Right lobe of liver (tissue), 6 donors: ENCODE data around the gene HOXD1. TPM values are rescaled to one million over a fixed set of nuclear protein-coding genes. Genes with fewer than 3 reads are reported as not detected.

Source experiments
- ATAC-seq, 4 donors: fragments of 200-7000 bp; cut with Tn5 transposase; one replicate each; pipeline ENCODE4 v1.9.1; 2020; ENCODE audit warnings: mild to moderate bottlenecking in 4 of 4, moderate library complexity in 4 of 4
- DNase-seq, 3 donors: peaks; one replicate each; pipeline ENCODE4 v3.0.0-alpha.2; 2020
- H3K27ac ChIP-seq, 3 donors: fragments of 200-600 bp; one replicate each; pipeline ENCODE4 v1.8.0; 2022
- H3K27me3 ChIP-seq, 2 donors: fragments of 200-600 bp; one replicate each; pipeline ENCODE4 v1.8.0; 2022
- H3K36me3 ChIP-seq, 4 donors: fragments of 200-600 bp; sonication (generic) in 1 of 4; one replicate each; pipeline versions ENCODE4 v1.5.1 to v1.8.0; 2017 to 2022; ENCODE audit warnings: control low read depth in 1 of 4
- H3K4me1 ChIP-seq, 4 donors: fragments of 200-600 bp; sonication (generic) in 1 of 4; one replicate each; pipeline versions ENCODE4 v1.5.1 to v1.8.0; 2017 to 2022; ENCODE audit warnings: control low read depth in 1 of 4
- H3K4me3 ChIP-seq, 3 donors: fragments of 200-600 bp; one replicate each; pipeline ENCODE4 v1.8.0; 2022
- H3K9me3 ChIP-seq, 4 donors: fragments of 200-600 bp; sonication (generic) in 1 of 4; one replicate each; pipeline versions ENCODE4 v1.5.1 to v1.8.0; 2017 to 2022; ENCODE audit warnings: control low read depth in 1 of 4
- POLR2A ChIP-seq: fragments of 450-650 bp; IDR thresholded peaks from one replicate; pipeline ENCODE4 v1.6.1; 2017; ENCODE audit warnings: antibody characterized with exemption, mild to moderate bottlenecking
- WGBS: methylation state at CpG from one replicate; pipeline ENCODE4 v1.1.6; 2018; ENCODE audit warnings: low coverage, low lambda C conversion rate; ENCODE audit not compliant: insufficient coverage; ENCODE audit errors: missing lambda C conversion rate; 5-methylcytosine and 5-hydroxymethylcytosine counted together
- intact Hi-C, 2 donors: fragments of 100-400 bp; cut with DNase I; formaldehyde crosslinking; loops; one replicate each; pipeline versions ENCODE4 v1.11.2 to v1.14.1; 2022
- total RNA-seq, 6 experiments: library from RNA; depleted of rRNA in 2 of 6; stranded (reverse); fragments of >200 nt in 2 of 6; fragmentation: NEBNext Ultra II Directional in 3 of 6; extraction: Animal tissue kit (Norgen Biotek cat#: 25700) in 3 of 6; gene quantifications; one replicate each; pipeline versions ENCODE4 v1.1.0 to v1.2.4, GENCODE V29; 2016 to 2023
- TF ChIP-seq, protein P1 (sequence below), 4 donors: fragments of 200-600 bp in 3 of 4; fragments of 450-650 bp in 1 of 4; IDR thresholded peaks; one replicate each; pipeline versions ENCODE4 v1.5.1 to v1.8.0; 2016 to 2022; ENCODE audit warnings: antibody characterized with exemption in 4 of 4, mild to moderate bottlenecking in 2 of 4
- donor health status: DM: no; HTN: yes; CAD: no.
- donor health status: DM: no; HTN: no; CAD: no.
- donor health status: DM: no; HTN: no; CAD: no.
- donor health status: DM: no; HTN: yes; CAD: no.
- donor health status: DM: no; HTN: yes; CAD: no.

Gene HOXD1
- total RNA-seq, 6 experiments from 2014 or later, result not detected

DNA sequence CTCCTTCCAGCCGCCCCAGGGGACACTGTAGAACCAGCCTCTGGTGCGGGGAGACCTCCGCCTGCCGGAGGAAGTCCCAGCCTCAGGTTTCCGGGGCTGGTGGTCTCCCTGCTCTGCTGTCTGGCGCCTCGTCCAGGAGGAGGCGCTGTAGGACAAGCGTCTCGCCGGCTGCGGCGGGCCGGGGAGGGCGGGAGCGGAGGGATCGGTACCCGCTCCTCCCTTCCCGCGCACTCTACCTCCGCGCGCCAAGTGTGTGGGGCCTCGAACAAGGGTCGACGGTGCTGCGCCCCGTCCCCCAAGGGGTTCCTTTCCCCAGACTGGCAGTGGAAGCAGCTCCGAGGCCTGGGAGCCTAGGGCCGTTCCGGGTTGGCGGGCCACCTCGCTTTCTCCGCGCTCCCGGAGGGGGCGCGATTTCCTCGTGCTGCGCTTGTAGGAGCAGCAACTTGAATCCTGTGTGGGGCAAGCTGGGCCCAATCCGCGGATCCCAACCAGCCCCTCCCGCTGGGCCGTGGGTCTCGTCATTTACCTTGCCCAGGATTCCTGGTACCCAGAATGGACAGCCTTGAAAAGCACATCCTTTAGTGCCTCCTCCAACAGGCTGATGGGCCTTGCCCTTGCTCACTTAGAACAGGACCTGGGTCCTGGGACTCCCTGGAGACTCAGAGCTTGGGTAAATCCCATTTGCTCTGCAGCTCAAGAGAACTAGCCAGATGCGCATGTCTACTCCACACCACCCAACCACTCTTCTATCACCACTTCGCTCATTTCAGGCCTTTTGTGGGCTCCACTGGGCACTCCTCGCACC lies 47.8 kb upstream of the HOXD1 start:
- Histone ChIP-seq H3K27ac (no peak overlapping the region), H3K27me3 (peaks cover 27 to 37% of the 10 kb centered on the region in 2 donors), H3K36me3 (no peaks in the 10 kb centered on the region), H3K4me3 (peak overlapping the region; percentile 37 to 51 (median 51)), H3K4me1 (peaks cover 0 to 9% (median 2%) of the 10 kb centered on the region in 4 donors), H3K9me3 (no peaks in the 10 kb centered on the region)
- DNase-seq (peak; percentile 64 to 72 (median 71)), ATAC-seq (peak; percentile 91 to 97 (median 92))
- 67% methylated on average over 3 of the region's 48 CpGs for WGBS
- intact Hi-C loops, result loop anchor here (5.0 to 10.0 kb wide), 5 partner anchors 314 to 494 kb away; no protein-coding TSS in a partner anchor
- no peak for TF ChIP-seq POLR2A
- TF ChIP-seq, protein P1, sequence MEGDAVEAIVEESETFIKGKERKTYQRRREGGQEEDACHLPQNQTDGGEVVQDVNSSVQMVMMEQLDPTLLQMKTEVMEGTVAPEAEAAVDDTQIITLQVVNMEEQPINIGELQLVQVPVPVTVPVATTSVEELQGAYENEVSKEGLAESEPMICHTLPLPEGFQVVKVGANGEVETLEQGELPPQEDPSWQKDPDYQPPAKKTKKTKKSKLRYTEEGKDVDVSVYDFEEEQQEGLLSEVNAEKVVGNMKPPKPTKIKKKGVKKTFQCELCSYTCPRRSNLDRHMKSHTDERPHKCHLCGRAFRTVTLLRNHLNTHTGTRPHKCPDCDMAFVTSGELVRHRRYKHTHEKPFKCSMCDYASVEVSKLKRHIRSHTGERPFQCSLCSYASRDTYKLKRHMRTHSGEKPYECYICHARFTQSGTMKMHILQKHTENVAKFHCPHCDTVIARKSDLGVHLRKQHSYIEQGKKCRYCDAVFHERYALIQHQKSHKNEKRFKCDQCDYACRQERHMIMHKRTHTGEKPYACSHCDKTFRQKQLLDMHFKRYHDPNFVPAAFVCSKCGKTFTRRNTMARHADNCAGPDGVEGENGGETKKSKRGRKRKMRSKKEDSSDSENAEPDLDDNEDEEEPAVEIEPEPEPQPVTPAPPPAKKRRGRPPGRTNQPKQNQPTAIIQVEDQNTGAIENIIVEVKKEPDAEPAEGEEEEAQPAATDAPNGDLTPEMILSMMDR (IDR thresholded peaks at IDR 0.05), result peak; percentile 76 to 94 (median 94)

DNA sequence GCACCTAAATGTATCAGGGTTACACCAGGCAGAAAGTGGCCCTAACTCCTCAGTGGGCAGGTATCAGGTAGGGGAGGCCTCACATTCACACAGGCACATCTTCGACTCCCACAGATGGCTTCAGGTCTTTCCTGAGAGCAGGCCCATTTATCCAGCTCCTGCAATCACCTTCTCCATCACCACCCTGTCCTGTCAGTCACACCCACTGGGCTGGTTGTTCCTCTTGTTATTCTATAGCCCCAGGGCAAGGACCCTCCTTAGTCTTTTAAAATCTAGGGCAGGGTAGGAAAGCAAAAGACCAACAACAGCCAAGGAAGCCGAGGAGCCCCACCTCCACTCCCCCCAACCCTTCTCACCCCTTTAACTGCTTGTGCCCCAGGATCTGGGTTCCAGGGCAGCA lies 46.2 kb upstream of the HOXD1 start:
- H3K4me1 ChIP-seq, result peaks cover 0 to 9% (median 2%) of the 10 kb centered on the region in 4 donors
- WGBS, result 80% methylated on average over 2 of the region's 2 CpGs
- intact Hi-C loops, result loop anchor here (5.0 to 10.0 kb wide), 5 partner anchors 313 to 493 kb away; no protein-coding TSS in a partner anchor
- H3K27me3 ChIP-seq, result peaks cover 16 to 30% of the 10 kb centered on the region in 2 donors
- no peaks in the 10 kb centered on the region for H3K9me3 ChIP-seq
- no peak overlapping the region for H3K4me3 ChIP-seq
- DNase-seq (no peak), ATAC-seq (no peak)
- H3K27ac ChIP-seq, result no peak overlapping the region
- no peaks in the 10 kb centered on the region for H3K36me3 ChIP-seq
- TF ChIP-seq, protein P1 (IDR thresholded peaks at IDR 0.05), result no peak
- no peak for TF ChIP-seq POLR2A

DNA sequence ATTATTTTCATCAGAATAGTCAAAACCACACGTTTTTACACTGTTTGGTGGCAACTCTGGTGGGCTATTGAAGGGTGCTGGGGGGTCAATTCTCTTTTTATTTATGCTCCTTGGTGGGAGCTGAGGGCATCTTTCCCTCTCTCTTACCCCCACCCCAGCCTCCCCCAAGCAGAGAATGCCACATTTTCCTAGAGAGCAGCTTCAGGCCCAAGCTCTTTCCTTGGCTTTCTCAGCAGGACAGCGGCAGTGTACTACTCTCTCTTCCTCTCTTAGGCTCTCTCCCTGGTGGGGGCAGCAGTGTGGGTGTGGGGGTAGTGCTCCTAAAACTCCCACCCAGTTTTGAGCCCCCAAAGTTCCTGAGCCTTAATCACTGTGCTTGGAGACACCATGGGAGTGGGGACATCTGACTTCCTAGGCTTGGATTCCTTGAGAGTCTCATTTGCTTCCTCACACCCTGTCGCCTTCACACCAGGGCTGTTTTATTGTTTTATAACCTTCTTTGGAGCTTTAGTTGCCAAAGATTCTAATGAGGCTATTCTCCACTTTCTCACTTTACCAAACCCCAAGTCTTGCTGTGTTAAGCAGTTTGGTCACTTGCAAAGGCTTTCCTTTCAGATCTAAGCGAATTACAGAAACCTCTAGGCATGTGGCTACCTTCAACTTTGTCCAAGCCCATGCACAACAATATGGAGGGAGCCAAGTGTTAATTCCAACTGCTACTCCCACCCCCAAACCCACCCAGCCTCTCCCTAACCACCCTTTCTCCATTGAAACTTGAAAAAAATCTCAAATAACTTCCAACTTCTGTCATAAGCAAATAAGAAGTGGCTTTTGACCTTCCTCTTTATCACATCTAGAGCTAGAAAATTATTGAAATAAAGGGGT lies 43.1 kb upstream of the HOXD1 start:
- TF ChIP-seq, protein P1 (IDR thresholded peaks at IDR 0.05), result no peak
- TF ChIP-seq POLR2A, result no peak
- Histone ChIP-seq H3K9me3 (no peaks in the 10 kb centered on the region), H3K27me3 (peaks cover 0 to 36% of the 10 kb centered on the region in 2 donors), H3K4me1 (peaks cover 0 to 6% (median under 1%) of the 10 kb centered on the region in 4 donors), H3K4me3 (no peak overlapping the region), H3K27ac (no peak overlapping the region), H3K36me3 (no peaks in the 10 kb centered on the region)
- intact Hi-C loops, result loop anchor here (10.0 kb wide), 3 partner anchors 309 to 489 kb away; no protein-coding TSS in a partner anchor
- ATAC-seq, result no peak
- WGBS, result 46% methylated on average over 4 of the region's 4 CpGs
- DNase-seq, result no peak

DNA sequence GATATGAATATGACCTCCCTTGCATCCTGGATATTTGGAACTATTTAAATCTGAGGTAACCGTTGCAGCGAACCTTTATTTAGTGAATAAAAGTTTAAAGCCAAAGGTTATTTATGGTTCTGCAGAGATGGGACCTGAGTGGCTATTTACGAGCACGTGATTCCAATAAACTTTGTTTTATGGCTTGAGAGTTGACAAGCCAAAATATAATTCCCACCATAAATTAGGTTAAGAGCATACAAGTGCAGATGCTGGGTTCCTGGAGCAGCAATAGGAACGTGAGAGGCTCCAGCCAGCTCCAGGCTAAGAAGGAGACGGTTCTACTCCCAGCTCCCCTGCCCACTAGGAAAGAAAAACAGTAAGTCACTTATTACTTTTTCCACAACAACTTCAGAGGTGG lies 42.4 kb upstream of the HOXD1 start:
- Histone ChIP-seq H3K9me3 (no peaks in the 10 kb centered on the region), H3K27ac (no peak overlapping the region), H3K4me1 (no peaks in the 10 kb centered on the region), H3K4me3 (no peak overlapping the region), H3K36me3 (no peaks in the 10 kb centered on the region), H3K27me3 (peaks cover 0 to 44% of the 10 kb centered on the region in 2 donors)
- no peak for ATAC-seq
- intact Hi-C loops, result loop anchor here (10.0 kb wide), 3 partner anchors 309 to 489 kb away; no protein-coding TSS in a partner anchor
- no peak for TF ChIP-seq POLR2A
- TF ChIP-seq, protein P1 (IDR thresholded peaks at IDR 0.05), result no peak
- 24% methylated on average over 6 of the region's 6 CpGs for WGBS
- DNase-seq, result no peak
